RPMI8226 (cell line): ENCODE data around the gene EML2.
A peak's percentile ranks its signal among the peaks of the same experiment; 100 is the strongest.
"Not testable (repeated sequence)": the region's sequence is repeated elsewhere in the genome, so short reads cannot be mapped to it uniquely, and the experiment has no call there.

Experiments
- DNase-seq: peaks from one replicate; pipeline ENCODE4 v3.0.0-alpha.2; 2015

The EML2 gene

GRCh38 chr19:45645631-45646344 is 6.6 kb upstream of the EML2 start:
- peak; percentile 92 for DNase-seq

GRCh38 chr19:45645068-45645630 is 6.0 kb upstream of the EML2 start:
- DNase-seq: peak; percentile 45

- DNase-seq: no peak
Observed at GRCh38 chr19:45643927-45644771, 5.0 kb upstream of the EML2 start.

GRCh38 chr19:45643024-45643926 is 4.1 kb upstream of the EML2 start:
- DNase-seq: peak; percentile 85

- peak; percentile 97 for DNase-seq
Observed at GRCh38 chr19:45641274-45642105, 2.3 kb upstream of the EML2 start.

- DNase-seq: no peak
Observed at GRCh38 chr19:45640849-45641273, 1.7 kb upstream of the EML2 start.

- no peak for DNase-seq
Observed at GRCh38 chr19:45637890-45638667, 1.1 kb downstream of the EML2 start.

- DNase-seq: no peak
Observed at GRCh38 chr19:45636902-45637301, 2.3 kb downstream of the EML2 start.

GRCh38 chr19:45636275-45636674 is 2.9 kb downstream of the EML2 start:
- DNase-seq: no peak

- no peak for DNase-seq
Observed at GRCh38 chr19:45632468-45633196, 6.6 kb downstream of the EML2 start.

GRCh38 chr19:45630463-45630862 is 8.7 kb downstream of the EML2 start:
- DNase-seq: peak; percentile 40

GRCh38 chr19:45629704-45630103 is 9.5 kb downstream of the EML2 start:
- no peak for DNase-seq

- DNase-seq: not testable (repeated sequence)
Observed at GRCh38 chr19:45628219-45628618, 11.0 kb downstream of the EML2 start.

- no peak for DNase-seq
Observed at GRCh38 chr19:45623984-45624383, 15.2 kb downstream of the EML2 start.

GRCh38 chr19:45621976-45622503 is 17.2 kb downstream of the EML2 start:
- no peak for DNase-seq

- no peak for DNase-seq
Observed at GRCh38 chr19:45621389-45621788, 17.8 kb downstream of the EML2 start.

- DNase-seq: no peak
Observed at GRCh38 chr19:45616704-45617017, 22.5 kb downstream of the EML2 start.

GRCh38 chr19:45615795-45616703 is 23.1 kb downstream of the EML2 start:
- DNase-seq: peak; percentile 72

GRCh38 chr19:45615056-45615455 is 24.1 kb downstream of the EML2 start:
- not testable (repeated sequence) for DNase-seq
